HepG2 (cell line): ENCODE measurements around the gene GFRA1. TPM values are rescaled to one million over a fixed set of nuclear protein-coding genes. Genes with fewer than 3 reads are reported as not detected.

Experiments used
- ATAC-seq: fragments of 200-7000 bp; cut with Tn5 transposase; 3 replicates; pipeline ENCODE4 v1.9.1; 2020; ENCODE audit warnings: mild to moderate bottlenecking, moderate library complexity
- BruUV-seq: library from RNA; stranded (reverse); fragments of 400-500 nt; replicated peaks from 2 replicates; lab custom pipeline; 2021; lab: Mats Ljungman, UMichigan
- CTCF ChIA-PET: fragments of 300-600 bp; formaldehyde crosslinking; extraction: SDS; loops from one replicate; lab custom pipeline; 2021; ENCODE audit warnings: low total read pairs, inconsistent platforms, low intra/inter-chr PET ratio; lab: Yijun Ruan, JAX
- POLR2A ChIA-PET: fragments of 350-600 bp; sonication (Branson Sonifier 250); formaldehyde crosslinking; loops from one replicate; lab custom pipeline; 2020; ENCODE audit warnings: antibody characterized with exemption, inconsistent platforms; lab: Yijun Ruan, JAX
- DNase-seq: peaks from one replicate; pipeline ENCODE4 v3.0.0-alpha.2; 2015; ENCODE audit warnings: low spot score
- FAIRE-seq: peaks from 3 replicates; lab custom pipeline; 2011; peaks lifted over from hg19 to GRCh38; lab: Jason Lieb, UNC
- H2AFZ ChIP-seq: one replicate; pipeline ENCODE4 v1.6.1; 2011; ENCODE audit warnings: low read length, inconsistent platforms
- H3K27ac ChIP-seq: fragments of 300-600 bp; 3 replicates; pipeline ENCODE4 v1.8.0; 2011; ENCODE audit warnings: mixed run types, mild to moderate bottlenecking, mixed read lengths, low read length, inconsistent platforms; ENCODE audit not compliant: insufficient read depth; ENCODE audit errors: extremely low read length
- H3K27me3 ChIP-seq, 2 experiments: fragments of 200-600 bp in 1 of 2; 2 replicates in 1 of 2; 3 replicates in 1 of 2; pipeline versions ENCODE4 v1.6.0 to v1.8.0; 2011; ENCODE audit warnings: low read length in 2 of 2, mild to moderate bottlenecking in 2 of 2, moderate library complexity in 2 of 2, inconsistent platforms in 1 of 2; ENCODE audit not compliant: insufficient read depth in 2 of 2, control insufficient read depth in 1 of 2
- H3K36me3 ChIP-seq, 2 experiments: fragments of 200-600 bp in 1 of 2; replicated peaks in 1 of 2; 2 replicates in 1 of 2; 3 replicates in 1 of 2; pipeline versions ENCODE4 v1.5.1 to v1.8.0; 2011; ENCODE audit warnings: low read length in 2 of 2, inconsistent platforms in 1 of 2; ENCODE audit not compliant: insufficient read depth in 2 of 2, control insufficient read depth in 1 of 2
- H3K4me1 ChIP-seq: 2 replicates; pipeline ENCODE4 v1.5.1; 2012; ENCODE audit warnings: low read length, inconsistent platforms; ENCODE audit not compliant: insufficient read depth
- H3K4me2 ChIP-seq: 2 replicates; pipeline ENCODE4 v1.6.0; 2011; ENCODE audit warnings: low read depth, low read length, inconsistent platforms
- H3K4me3 ChIP-seq, 3 experiments: fragments of 200-600 bp in 1 of 3; sonication (generic), shearing (Covaris generic) in 1 of 3; replicated peaks in 1 of 3; 2 replicates each; pipeline ENCODE4 v1.5.1; 2011 to 2016; ENCODE audit warnings: low read length in 3 of 3, inconsistent platforms in 2 of 3, low read depth in 2 of 3, mild to moderate bottlenecking in 2 of 3, control low read depth in 1 of 3, mixed read lengths in 1 of 3; ENCODE audit not compliant: insufficient read depth in 1 of 3
- H3K79me2 ChIP-seq: one replicate; pipeline ENCODE4 v1.6.1; 2011; ENCODE audit warnings: low read length, inconsistent platforms; ENCODE audit not compliant: insufficient read depth
- H3K9ac ChIP-seq: 2 replicates; pipeline ENCODE4 v1.6.0; 2011; ENCODE audit warnings: mild to moderate bottlenecking, low read depth, low read length, inconsistent platforms; ENCODE audit not compliant: insufficient read depth
- H3K9me3 ChIP-seq: 2 replicates; pipeline ENCODE4 v1.5.1; 2012; ENCODE audit warnings: mild to moderate bottlenecking, low read length
- H4K20me1 ChIP-seq: 2 replicates; pipeline ENCODE4 v1.6.0; 2011; ENCODE audit warnings: inconsistent platforms, mild to moderate bottlenecking, low read length, moderate library complexity; ENCODE audit not compliant: insufficient read depth
- PHF20 ChIP-seq: sonication (generic); formaldehyde crosslinking; IDR thresholded peaks from 2 replicates; pipeline ENCODE4 v1.5.0; 2020; ENCODE audit warnings: mild to moderate bottlenecking, missing genetic modification reagents
- RXRA ChIP-seq: sonication (generic); formaldehyde crosslinking; IDR thresholded peaks from 2 replicates; pipeline ENCODE4 v1.5.1; 2020; ENCODE audit warnings: missing genetic modification reagents
- ZNF552 ChIP-seq: sonication (generic); formaldehyde crosslinking; IDR thresholded peaks from 2 replicates; pipeline ENCODE4 v1.9.0; 2022; ENCODE audit warnings: missing genetic modification reagents, mild to moderate bottlenecking, borderline replicate concordance
- whole genome bisulfite sequencing: methylation state at CpG from one replicate; pipeline ENCODE4 v1.1.6; 2017; ENCODE audit warnings: low lambda C conversion rate; 5-methylcytosine and 5-hydroxymethylcytosine counted together
- in situ Hi-C: cut with HindIII; loops from 2 replicates; pipeline ENCODE4 v1.10.0; 2017; ENCODE audit warnings: low pct_unique_long_range_greater_than_20kb; ENCODE audit not compliant: extremely low pct_ligation_motif_present
- intact Hi-C: fragments of 100-400 bp; cut with micrococcal nuclease; formaldehyde crosslinking; loops from one replicate; pipeline ENCODE4 v1.10.0; 2022; ENCODE audit not compliant: unreplicated experiment
- polyA plus RNA-seq, 8 experiments: library from polyadenylated mRNA; depleted of rRNA in 3 of 8; stranded (reverse) in 7 of 8; unstranded in 1 of 8; fragments of >200 nt; fragmentation: Illumina TruSeq in 4 of 8; extraction: Trizol in 4 of 8; gene quantifications; 2 replicates each; pipeline versions ENCODE4 v1.2.1 to v1.2.3, GENCODE V29; 2011 to 2016; ENCODE audit warnings: low read depth in 4 of 8, missing spikeins in 1 of 8, mixed read lengths in 1 of 8; ENCODE audit not compliant: insufficient read depth in 1 of 8
- total RNA-seq, 5 experiments: library from RNA; depleted of rRNA; stranded (reverse); fragments of >200 nt; fragmentation: Illumina TruSeq; extraction: Trizol; gene quantifications; 2 replicates each; pipeline ENCODE4 v1.2.3, GENCODE V29; 2016; ENCODE audit warnings: low read depth in 1 of 5
- TF ChIP-seq, protein P1 (sequence below): sonication (generic); formaldehyde crosslinking; IDR thresholded peaks from 2 replicates; pipeline ENCODE4 v1.4.0; 2020; ENCODE audit warnings: mild to moderate bottlenecking, missing genetic modification reagents
- TF ChIP-seq, protein P2 (sequence below): sonication (generic); formaldehyde crosslinking; IDR thresholded peaks from 2 replicates; pipeline ENCODE4 v1.4.0; 2020; ENCODE audit warnings: missing genetic modification reagents; ENCODE audit errors: not compliant biosample characterization
- TF ChIP-seq, protein P3 (sequence below): sonication (generic); formaldehyde crosslinking; conservative IDR thresholded peaks from 2 replicates; pipeline ENCODE4 v1.8.0; 2022; ENCODE audit warnings: mild to moderate bottlenecking, moderate library complexity, missing genetic modification reagents

The GFRA1 gene
- total and polyA plus RNA-seq, 2 of the 13 experiments (the other 11 are each of a cell fraction or from before 2014, with no cell fraction given) = not detected

DNA sequence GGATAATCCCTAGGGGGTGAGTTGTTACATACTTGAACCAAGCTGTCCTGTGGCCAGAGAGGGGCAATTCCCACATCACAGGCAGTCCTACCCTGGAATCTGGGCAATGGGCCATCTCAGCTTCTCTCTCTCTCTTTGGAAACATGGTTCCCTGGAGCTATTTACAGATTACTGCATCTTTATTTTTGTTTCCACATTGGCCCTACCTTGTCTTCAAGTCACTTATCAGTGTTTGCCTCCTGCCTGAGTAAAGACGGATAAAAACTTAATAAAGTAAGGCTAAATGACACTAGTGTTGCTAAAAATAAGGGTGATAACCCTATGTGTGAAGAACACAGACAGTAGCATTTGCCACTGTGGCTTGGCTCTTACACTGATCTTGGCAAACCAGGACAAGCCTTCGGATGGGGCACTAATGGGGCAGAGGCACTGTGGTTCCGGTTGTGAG is 228.2 kb downstream of the GFRA1 start (continued):
- TF ChIP-seq, protein P1, sequence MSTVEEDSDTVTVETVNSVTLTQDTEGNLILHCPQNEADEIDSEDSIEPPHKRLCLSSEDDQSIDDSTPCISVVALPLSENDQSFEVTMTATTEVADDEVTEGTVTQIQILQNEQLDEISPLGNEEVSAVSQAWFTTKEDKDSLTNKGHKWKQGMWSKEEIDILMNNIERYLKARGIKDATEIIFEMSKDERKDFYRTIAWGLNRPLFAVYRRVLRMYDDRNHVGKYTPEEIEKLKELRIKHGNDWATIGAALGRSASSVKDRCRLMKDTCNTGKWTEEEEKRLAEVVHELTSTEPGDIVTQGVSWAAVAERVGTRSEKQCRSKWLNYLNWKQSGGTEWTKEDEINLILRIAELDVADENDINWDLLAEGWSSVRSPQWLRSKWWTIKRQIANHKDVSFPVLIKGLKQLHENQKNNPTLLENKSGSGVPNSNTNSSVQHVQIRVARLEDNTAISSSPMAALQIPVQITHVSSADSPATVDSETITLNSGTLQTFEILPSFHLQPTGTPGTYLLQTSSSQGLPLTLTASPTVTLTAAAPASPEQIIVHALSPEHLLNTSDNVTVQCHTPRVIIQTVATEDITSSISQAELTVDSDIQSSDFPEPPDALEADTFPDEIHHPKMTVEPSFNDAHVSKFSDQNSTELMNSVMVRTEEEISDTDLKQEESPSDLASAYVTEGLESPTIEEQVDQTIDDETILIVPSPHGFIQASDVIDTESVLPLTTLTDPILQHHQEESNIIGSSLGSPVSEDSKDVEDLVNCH = no peak
- TF ChIP-seq ZNF552 (CRISPR knock-in tag) = no peak
- TF ChIP-seq, protein P2, sequence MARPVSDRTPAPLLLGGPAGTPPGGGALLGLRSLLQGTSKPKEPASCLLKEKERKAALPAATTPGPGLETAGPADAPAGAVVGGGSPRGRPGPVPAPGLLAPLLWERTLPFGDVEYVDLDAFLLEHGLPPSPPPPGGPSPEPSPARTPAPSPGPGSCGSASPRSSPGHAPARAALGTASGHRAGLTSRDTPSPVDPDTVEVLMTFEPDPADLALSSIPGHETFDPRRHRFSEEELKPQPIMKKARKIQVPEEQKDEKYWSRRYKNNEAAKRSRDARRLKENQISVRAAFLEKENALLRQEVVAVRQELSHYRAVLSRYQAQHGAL (CRISPR knock-in tag) = no peak

DNA sequence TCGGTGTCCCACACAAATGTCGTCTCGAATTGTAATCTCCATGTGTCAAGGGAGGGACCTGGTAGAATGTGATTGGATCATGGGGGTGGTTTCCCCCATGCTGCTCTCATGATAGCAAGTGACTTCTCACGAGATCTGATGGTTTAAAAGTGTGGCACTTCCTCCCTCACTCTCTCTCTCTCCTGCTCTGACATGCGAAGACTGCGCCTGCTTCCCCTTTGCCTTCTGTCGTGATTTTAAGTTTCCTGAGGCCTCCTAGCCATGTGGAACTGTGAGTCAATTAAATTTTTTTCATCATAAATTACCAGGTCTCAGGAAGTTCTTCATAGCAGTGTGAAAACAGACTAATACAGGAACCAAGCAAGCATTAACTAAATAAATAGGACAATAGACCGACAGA is 229.1 kb downstream of the GFRA1 start:
- no peaks in the 10 kb centered on the region for H3K79me2 ChIP-seq
- 56% methylated on average over 8 of the region's 8 CpGs for WGBS
- no peak overlapping the region for H3K4me2 ChIP-seq
- H3K27ac ChIP-seq = no peak overlapping the region
- no peak for FAIRE-seq
- no peaks in the 10 kb centered on the region for H3K27me3 ChIP-seq
- H2AFZ ChIP-seq = no peak overlapping the region
- no peak overlapping the region for H3K4me3 ChIP-seq
- no peaks in the 10 kb centered on the region for H4K20me1 ChIP-seq
- BruUV-seq = no TSS peak
- DNase-seq = no peak
- CTCF ChIA-PET = no interaction called here
- no peaks in the 10 kb centered on the region for H3K36me3 ChIP-seq
- no peaks in the 10 kb centered on the region for H3K9me3 ChIP-seq
- no peak overlapping the region for H3K9ac ChIP-seq
- H3K4me1 ChIP-seq = no peaks in the 10 kb centered on the region
- intact Hi-C loops = no loop called here
- ATAC-seq = no peak
- in situ Hi-C loops = no loop called here
- TF ChIP-seq PHF20 (CRISPR knock-in tag) (no peak), RXRA (CRISPR knock-in tag) (no peak)
- TF ChIP-seq, protein P3, sequence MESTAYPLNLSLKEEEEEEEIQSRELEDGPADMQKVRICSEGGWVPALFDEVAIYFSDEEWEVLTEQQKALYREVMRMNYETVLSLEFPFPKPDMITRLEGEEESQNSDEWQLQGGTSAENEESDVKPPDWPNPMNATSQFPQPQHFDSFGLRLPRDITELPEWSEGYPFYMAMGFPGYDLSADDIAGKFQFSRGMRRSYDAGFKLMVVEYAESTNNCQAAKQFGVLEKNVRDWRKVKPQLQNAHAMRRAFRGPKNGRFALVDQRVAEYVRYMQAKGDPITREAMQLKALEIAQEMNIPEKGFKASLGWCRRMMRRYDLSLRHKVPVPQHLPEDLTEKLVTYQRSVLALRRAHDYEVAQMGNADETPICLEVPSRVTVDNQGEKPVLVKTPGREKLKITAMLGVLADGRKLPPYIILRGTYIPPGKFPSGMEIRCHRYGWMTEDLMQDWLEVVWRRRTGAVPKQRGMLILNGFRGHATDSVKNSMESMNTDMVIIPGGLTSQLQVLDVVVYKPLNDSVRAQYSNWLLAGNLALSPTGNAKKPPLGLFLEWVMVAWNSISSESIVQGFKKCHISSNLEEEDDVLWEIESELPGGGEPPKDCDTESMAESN (CRISPR knock-in tag) = no peak
- POLR2A ChIA-PET = no interaction called here
